GM12878 (cell line): ENCODE measurements around the gene STPG3. TPM values are rescaled to one million over a fixed set of nuclear protein-coding genes. Genes with fewer than 3 reads are reported as not detected.

ENCODE experiments used
- ATAC-seq: fragments of 200-7000 bp; cut with Tn5 transposase; 3 replicates; pipeline ENCODE4 v1.9.1; 2020; ENCODE audit warnings: mild to moderate bottlenecking, moderate library complexity
- BruUV-seq: library from RNA; stranded (reverse); fragments of 400-500 nt; replicated peaks from 2 replicates; lab custom pipeline; 2021; lab: Mats Ljungman, UMichigan
- CTCF ChIA-PET: fragments of 300-600 bp; sonication (Branson Sonifier 250); formaldehyde crosslinking; extraction: SDS; loops from one replicate; lab custom pipeline; 2021; ENCODE audit warnings: inconsistent platforms; lab: Yijun Ruan, JAX
- POLR2A ChIA-PET: fragments of 350-600 bp; formaldehyde crosslinking; extraction: SDS; loops from one replicate; lab custom pipeline; 2021; ENCODE audit warnings: inconsistent platforms; lab: Charles Lee
- RAD21 ChIA-PET: fragments of 300-600 bp; sonication (Branson Sonifier 250); formaldehyde crosslinking; loops from one replicate; lab custom pipeline; 2023; ENCODE audit warnings: antibody characterized with exemption; ENCODE audit not compliant: unreplicated experiment; lab: Charles Lee
- SMC1A ChIA-PET: fragments of 300-600 bp; sonication (Branson Sonifier 250); formaldehyde crosslinking; loops from one replicate; lab custom pipeline; 2023; ENCODE audit not compliant: unreplicated experiment, uncharacterized antibody; lab: Charles Lee
- DNase-seq: peaks from one replicate; pipeline ENCODE4 v3.0.0-alpha.2; 2011; ENCODE audit warnings: low read depth, low spot score
- FAIRE-seq: peaks from 3 replicates; lab custom pipeline; 2011; peaks lifted over from hg19 to GRCh38; lab: Jason Lieb, UNC
- H2AFZ ChIP-seq: 2 replicates; pipeline ENCODE4 v1.6.0; 2011; ENCODE audit warnings: low read depth, low read length, control low read depth; ENCODE audit not compliant: control insufficient read depth
- H3K27ac ChIP-seq: 2 replicates; pipeline ENCODE4 v1.5.1; 2011; ENCODE audit warnings: control low read depth; ENCODE audit not compliant: control insufficient read depth, insufficient read depth
- H3K27me3 ChIP-seq, 2 experiments: replicated peaks in 1 of 2; 2 replicates each; pipeline versions ENCODE4 v1.6.0 to v1.6.1; 2011; ENCODE audit warnings: low read length in 1 of 2; ENCODE audit not compliant: control insufficient read depth in 2 of 2, insufficient read depth in 2 of 2
- H3K36me3 ChIP-seq, 2 experiments: 2 replicates each; pipeline ENCODE4 v1.5.1; 2011; ENCODE audit warnings: low read length in 1 of 2; ENCODE audit not compliant: control insufficient read depth in 2 of 2, insufficient read depth in 2 of 2
- H3K4me1 ChIP-seq: 2 replicates; pipeline ENCODE4 v1.6.1; 2011; ENCODE audit warnings: mild to moderate bottlenecking, low read length, moderate library complexity, mixed read lengths; ENCODE audit not compliant: control insufficient read depth, insufficient read depth
- H3K4me2 ChIP-seq: 2 replicates; pipeline ENCODE4 v1.6.0; 2011; ENCODE audit warnings: control low read depth; ENCODE audit not compliant: control insufficient read depth, insufficient read depth
- H3K4me3 ChIP-seq: fragments of 200-600 bp; sonication (generic); 2 replicates; pipeline ENCODE4 v1.5.1; 2016
- H3K79me2 ChIP-seq: 2 replicates; pipeline ENCODE4 v1.6.0; 2011; ENCODE audit warnings: low read length; ENCODE audit not compliant: control insufficient read depth, insufficient read depth
- H3K9ac ChIP-seq: 2 replicates; pipeline ENCODE4 v1.8.0; 2011; ENCODE audit warnings: low read length, control low read depth, mixed read lengths; ENCODE audit not compliant: control insufficient read depth, insufficient read depth
- H3K9me3 ChIP-seq: replicated peaks from 3 replicates; pipeline ENCODE4 v1.5.1; 2011; ENCODE audit warnings: mild to moderate bottlenecking, low read length; ENCODE audit not compliant: control insufficient read depth, insufficient read depth
- H4K20me1 ChIP-seq: 2 replicates; pipeline ENCODE4 v1.6.0; 2011; ENCODE audit not compliant: control insufficient read depth, insufficient read depth
- CREM ChIP-seq: IDR thresholded peaks from 2 replicates; pipeline ENCODE4 v1.6.1; 2014; ENCODE audit warnings: antibody characterized with exemption, low read depth
- JUND ChIP-seq: IDR thresholded peaks from 2 replicates; pipeline ENCODE4 v1.6.1; 2012; ENCODE audit warnings: low read depth, mild to moderate bottlenecking, low read length, improper control_type of control experiment, moderate library complexity
- MEF2B ChIP-seq: fragments of 450-650 bp; IDR thresholded peaks from 2 replicates; pipeline ENCODE4 v1.6.1; 2018; ENCODE audit warnings: mild to moderate bottlenecking, moderate library complexity; ENCODE audit not compliant: partially characterized antibody, poor library complexity, severe bottlenecking
- MYC ChIP-seq: IDR thresholded peaks from 2 replicates; pipeline ENCODE4 v1.6.1; 2011; ENCODE audit warnings: mild to moderate bottlenecking, low read length, moderate library complexity, inconsistent platforms; ENCODE audit not compliant: insufficient read depth, insufficient replicate concordance, insufficient read length, severe bottlenecking
- NR2C1 ChIP-seq: fragments of 450-650 bp; IDR thresholded peaks from 2 replicates; pipeline ENCODE4 v1.6.1; 2017; ENCODE audit warnings: antibody characterized with exemption, mild to moderate bottlenecking, moderate library complexity
- NRF1 ChIP-seq: conservative IDR thresholded peaks from 2 replicates; pipeline ENCODE4 v1.6.1; 2011; ENCODE audit warnings: mild to moderate bottlenecking, low read depth, low read length, improper control_type of control experiment
- PAX5 ChIP-seq: IDR thresholded peaks from 2 replicates; pipeline ENCODE4 v1.6.1; 2011; ENCODE audit warnings: low read depth, low read length, borderline replicate concordance
- PML ChIP-seq: IDR thresholded peaks from 2 replicates; pipeline ENCODE4 v1.6.1; 2012; ENCODE audit warnings: low read length, inconsistent platforms
- SMARCA5 ChIP-seq: fragments of 450-650 bp; IDR thresholded peaks from 2 replicates; pipeline ENCODE4 v1.6.1; 2017; ENCODE audit warnings: mild to moderate bottlenecking
- STAT3 ChIP-seq: IDR thresholded peaks from 2 replicates; pipeline ENCODE4 v1.6.1; 2011; ENCODE audit warnings: low read depth, low read length, improper control_type of control experiment
- WRNIP1 ChIP-seq: IDR thresholded peaks from 2 replicates; pipeline ENCODE4 v1.6.1; 2011; ENCODE audit warnings: low read depth, low read length, improper control_type of control experiment, borderline replicate concordance
- ZBED1 ChIP-seq: IDR thresholded peaks from 2 replicates; pipeline ENCODE4 v1.6.1; 2016; ENCODE audit warnings: borderline replicate concordance
- WGBS: methylation state at CpG from one replicate; pipeline ENCODE4 v1.1.6; 2016; ENCODE audit warnings: low lambda C conversion rate; ENCODE audit not compliant: insufficient replicate concordance, insufficient coverage; ENCODE audit errors: missing lambda C conversion rate; 5-methylcytosine and 5-hydroxymethylcytosine counted together
- in situ Hi-C: fragments of 300-500 bp; cut with MboI; formaldehyde crosslinking; loops from 9 replicates; pipeline ENCODE4 v1.14.3; 2018; ENCODE audit warnings: mixed read lengths
- intact Hi-C: fragments of 100-400 bp; cut with micrococcal nuclease; formaldehyde crosslinking; loops from one replicate; pipeline ENCODE4 v1.14.2; 2022; ENCODE audit not compliant: unreplicated experiment
- polyA plus RNA-seq, 11 experiments: library from polyadenylated mRNA; depleted of rRNA in 4 of 11; unstranded in 6 of 11; stranded (reverse) in 5 of 11; fragments of >200 nt; fragmentation: Nextera tagmentation in 4 of 11; fragmentation: Illumina TruSeq in 1 of 11; extraction: Ambion mirVana in 4 of 11; extraction: Trizol in 1 of 11; gene quantifications; 1 replicate in 1 of 11; 2 replicates in 10 of 11; pipeline versions ENCODE4 v1.2.1 to v1.2.3, GENCODE V29; 2011 to 2016; ENCODE audit warnings: inconsistent platforms in 2 of 11, missing spikeins in 2 of 11, low read depth in 1 of 11
- total RNA-seq, 4 experiments: library from RNA; depleted of rRNA in 3 of 4; stranded (reverse); fragments of >200 nt in 3 of 4; fragmentation: Illumina TruSeq in 1 of 4; extraction: Trizol in 1 of 4; gene quantifications; 2 replicates each; pipeline versions ENCODE4 v1.2.1 to v1.2.3, GENCODE V29; 2013 to 2021
- TF ChIP-seq, protein P1 (sequence below): fragments of 450-650 bp; formaldehyde crosslinking; IDR thresholded peaks from 2 replicates; pipeline ENCODE4 v1.4.0; 2022; ENCODE audit warnings: mild to moderate bottlenecking, moderate library complexity
- TF ChIP-seq, protein P2 (sequence below): IDR thresholded peaks from 2 replicates; pipeline ENCODE4 v1.6.1; 2011; ENCODE audit warnings: mild to moderate bottlenecking, low read depth, low read length, moderate library complexity; ENCODE audit not compliant: insufficient replicate concordance
- TF ChIP-seq, protein P3 (sequence below): fragments of 450-650 bp; conservative IDR thresholded peaks from 2 replicates; pipeline ENCODE4 v1.6.1; 2017; ENCODE audit warnings: mild to moderate bottlenecking, moderate library complexity

STPG3 gene
- total and polyA plus RNA-seq, 10 of the 15 experiments (the other 5 are each of a cell fraction or from before 2014, with no cell fraction given) = not detected

DNA sequence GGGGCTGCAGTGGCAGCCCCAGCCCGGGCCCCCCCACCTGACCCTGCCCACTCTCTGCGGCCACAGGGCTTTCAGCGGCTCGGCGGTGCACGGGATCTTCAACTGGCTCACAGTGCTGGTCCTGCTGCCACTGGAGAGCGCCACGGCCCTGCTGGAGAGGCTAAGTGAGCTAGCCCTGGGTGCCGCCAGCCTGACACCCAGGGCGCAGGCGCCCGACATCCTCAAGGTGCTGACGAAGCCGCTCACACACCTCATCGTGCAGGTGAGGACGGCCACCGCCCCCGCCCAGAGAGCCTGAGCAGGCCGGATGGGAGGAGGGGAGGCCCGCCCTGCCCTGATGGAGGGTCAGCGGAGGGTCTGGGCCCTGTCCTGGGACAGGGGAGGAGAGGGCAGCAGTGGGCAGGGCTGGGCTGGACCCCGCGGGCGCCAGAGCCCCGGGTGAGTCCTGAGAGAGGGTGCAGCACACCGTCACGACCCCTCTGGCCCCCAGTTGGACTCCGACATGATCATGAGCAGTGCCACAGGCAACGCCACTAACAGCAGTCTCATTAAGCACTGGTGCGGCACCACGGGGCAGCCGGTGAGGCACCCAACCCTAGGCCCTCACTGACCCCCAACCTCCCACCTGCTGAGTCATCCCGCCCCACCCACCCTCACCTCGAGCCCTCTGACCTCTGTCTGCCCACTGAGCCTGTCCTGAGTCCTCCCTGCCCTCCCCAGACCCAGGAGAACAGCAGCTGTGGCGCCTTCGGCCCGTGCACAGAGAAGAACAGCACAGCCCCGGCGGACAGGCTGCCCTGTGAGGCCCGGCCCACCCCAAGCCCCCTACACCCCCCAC is 17.7 kb upstream of the STPG3 start (continued):
- no peak for TF ChIP-seq ZBED1
- no peak for TF ChIP-seq NR2C1

DNA sequence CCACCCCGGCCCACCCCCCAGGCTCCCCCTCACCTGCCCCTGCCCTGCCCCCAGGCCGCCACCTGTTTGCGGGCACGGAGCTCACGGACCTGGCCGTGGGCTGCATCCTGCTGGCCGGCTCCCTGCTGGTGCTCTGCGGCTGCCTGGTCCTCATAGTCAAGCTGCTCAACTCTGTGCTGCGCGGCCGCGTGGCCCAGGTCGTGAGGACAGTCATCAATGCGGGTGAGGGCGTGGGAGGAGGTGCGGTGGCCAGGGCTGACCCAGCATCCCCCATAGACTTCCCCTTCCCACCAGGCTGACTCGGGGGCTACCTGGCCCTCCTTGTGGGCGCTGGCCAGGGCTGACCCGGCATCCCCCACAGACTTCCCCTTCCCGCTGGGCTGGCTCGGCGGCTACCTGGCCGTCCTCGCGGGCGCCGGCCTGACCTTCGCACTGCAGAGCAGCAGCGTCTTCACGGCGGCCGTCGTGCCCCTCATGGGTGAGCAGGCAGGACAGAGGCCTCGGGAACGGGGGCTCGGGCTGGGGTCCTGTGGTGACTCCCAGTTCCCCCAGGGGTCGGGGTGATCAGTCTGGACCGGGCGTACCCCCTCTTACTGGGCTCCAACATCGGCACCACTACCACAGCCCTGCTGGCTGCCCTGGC is 16.9 kb upstream of the STPG3 start:
- no peaks in the 10 kb centered on the region for H3K27me3 ChIP-seq
- no peak overlapping the region for H3K9ac ChIP-seq
- no peak overlapping the region for H2AFZ ChIP-seq
- H3K27ac ChIP-seq = no peak overlapping the region
- intact Hi-C loops (no loop called here), in situ Hi-C loops (no loop called here)
- H3K9me3 ChIP-seq = no peaks in the 10 kb centered on the region
- no TSS peak for BruUV-seq
- H3K4me1 ChIP-seq = peaks cover 25% of the 10 kb centered on the region
- no peaks in the 10 kb centered on the region for H4K20me1 ChIP-seq
- ChIA-PET CTCF (interaction anchor here (1.2 to 1.3 kb wide), 2 partner anchors 116 to 138 kb away, joined by 3 to 4 read pairs; no protein-coding TSS in a partner anchor), SMC1A (no interaction called here), POLR2A (interaction anchor here (0.6 to 1.1 kb wide), 4 partner anchors 9 to 119 kb away, joined by 3 to 4 read pairs (median 3); partner anchors contain the start of genes CYSRT1 and TPRN), RAD21 (interaction anchor here (1.0 to 4.6 kb wide), 2 partner anchors 45 to 116 kb away, joined by 4 to 20 read pairs; partner anchors contain the start of genes ANAPC2 and SSNA1)
- H3K4me3 ChIP-seq = no peak overlapping the region
- peaks cover 4% of the 10 kb centered on the region for H3K79me2 ChIP-seq
- ATAC-seq (no peak), FAIRE-seq (no peak), DNase-seq (no peak)
- no peaks in the 10 kb centered on the region for H3K36me3 ChIP-seq
- H3K4me2 ChIP-seq = no peak overlapping the region
- WGBS = 42% methylated on average over 36 of the region's 40 CpGs
- TF ChIP-seq STAT3 = no peak
- TF ChIP-seq, protein P1, sequence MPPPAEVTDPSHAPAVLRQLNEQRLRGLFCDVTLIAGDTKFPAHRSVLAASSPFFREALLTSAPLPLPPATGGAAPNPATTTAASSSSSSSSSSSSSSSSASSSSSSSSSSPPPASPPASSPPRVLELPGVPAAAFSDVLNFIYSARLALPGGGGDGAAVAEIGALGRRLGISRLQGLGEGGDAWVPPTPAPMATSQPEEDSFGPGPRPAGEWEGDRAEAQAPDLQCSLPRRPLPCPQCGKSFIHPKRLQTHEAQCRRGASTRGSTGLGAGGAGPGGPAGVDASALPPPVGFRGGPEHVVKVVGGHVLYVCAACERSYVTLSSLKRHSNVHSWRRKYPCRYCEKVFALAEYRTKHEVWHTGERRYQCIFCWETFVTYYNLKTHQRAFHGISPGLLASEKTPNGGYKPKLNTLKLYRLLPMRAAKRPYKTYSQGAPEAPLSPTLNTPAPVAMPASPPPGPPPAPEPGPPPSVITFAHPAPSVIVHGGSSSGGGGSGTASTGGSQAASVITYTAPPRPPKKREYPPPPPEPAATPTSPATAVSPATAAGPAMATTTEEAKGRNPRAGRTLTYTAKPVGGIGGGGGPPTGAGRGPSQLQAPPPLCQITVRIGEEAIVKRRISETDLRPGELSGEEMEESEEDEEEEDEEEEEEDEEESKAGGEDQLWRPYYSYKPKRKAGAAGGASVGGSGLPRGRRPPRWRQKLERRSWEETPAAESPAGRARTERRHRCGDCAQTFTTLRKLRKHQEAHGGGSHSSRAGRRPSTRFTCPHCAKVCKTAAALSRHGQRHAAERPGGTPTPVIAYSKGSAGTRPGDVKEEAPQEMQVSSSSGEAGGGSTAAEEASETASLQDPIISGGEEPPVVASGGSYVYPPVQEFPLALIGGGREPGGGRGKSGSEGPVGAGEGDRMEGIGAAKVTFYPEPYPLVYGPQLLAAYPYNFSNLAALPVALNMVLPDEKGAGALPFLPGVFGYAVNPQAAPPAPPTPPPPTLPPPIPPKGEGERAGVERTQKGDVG (CRISPR knock-in tag) = no peak
- TF ChIP-seq NRF1 = no peak
- no peak for TF ChIP-seq MYC
- TF ChIP-seq, protein P2, sequence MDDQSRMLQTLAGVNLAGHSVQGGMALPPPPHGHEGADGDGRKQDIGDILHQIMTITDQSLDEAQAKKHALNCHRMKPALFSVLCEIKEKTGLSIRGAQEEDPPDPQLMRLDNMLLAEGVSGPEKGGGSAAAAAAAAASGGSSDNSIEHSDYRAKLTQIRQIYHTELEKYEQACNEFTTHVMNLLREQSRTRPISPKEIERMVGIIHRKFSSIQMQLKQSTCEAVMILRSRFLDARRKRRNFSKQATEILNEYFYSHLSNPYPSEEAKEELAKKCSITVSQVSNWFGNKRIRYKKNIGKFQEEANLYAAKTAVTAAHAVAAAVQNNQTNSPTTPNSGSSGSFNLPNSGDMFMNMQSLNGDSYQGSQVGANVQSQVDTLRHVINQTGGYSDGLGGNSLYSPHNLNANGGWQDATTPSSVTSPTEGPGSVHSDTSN = no peak
- TF ChIP-seq WRNIP1 = no peak
- TF ChIP-seq, protein P3, sequence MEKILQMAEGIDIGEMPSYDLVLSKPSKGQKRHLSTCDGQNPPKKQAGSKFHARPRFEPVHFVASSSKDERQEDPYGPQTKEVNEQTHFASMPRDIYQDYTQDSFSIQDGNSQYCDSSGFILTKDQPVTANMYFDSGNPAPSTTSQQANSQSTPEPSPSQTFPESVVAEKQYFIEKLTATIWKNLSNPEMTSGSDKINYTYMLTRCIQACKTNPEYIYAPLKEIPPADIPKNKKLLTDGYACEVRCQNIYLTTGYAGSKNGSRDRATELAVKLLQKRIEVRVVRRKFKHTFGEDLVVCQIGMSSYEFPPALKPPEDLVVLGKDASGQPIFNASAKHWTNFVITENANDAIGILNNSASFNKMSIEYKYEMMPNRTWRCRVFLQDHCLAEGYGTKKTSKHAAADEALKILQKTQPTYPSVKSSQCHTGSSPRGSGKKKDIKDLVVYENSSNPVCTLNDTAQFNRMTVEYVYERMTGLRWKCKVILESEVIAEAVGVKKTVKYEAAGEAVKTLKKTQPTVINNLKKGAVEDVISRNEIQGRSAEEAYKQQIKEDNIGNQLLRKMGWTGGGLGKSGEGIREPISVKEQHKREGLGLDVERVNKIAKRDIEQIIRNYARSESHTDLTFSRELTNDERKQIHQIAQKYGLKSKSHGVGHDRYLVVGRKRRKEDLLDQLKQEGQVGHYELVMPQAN = no peak
- TF ChIP-seq PML = no peak
- no peak for TF ChIP-seq JUND
- no peak for TF ChIP-seq MEF2B
- no peak for TF ChIP-seq PAX5
- no peak for TF ChIP-seq CREM
- no peak for TF ChIP-seq SMARCA5
